Measurements from ENCODE around the gene KRT3.

KRT3 gene

DNA sequence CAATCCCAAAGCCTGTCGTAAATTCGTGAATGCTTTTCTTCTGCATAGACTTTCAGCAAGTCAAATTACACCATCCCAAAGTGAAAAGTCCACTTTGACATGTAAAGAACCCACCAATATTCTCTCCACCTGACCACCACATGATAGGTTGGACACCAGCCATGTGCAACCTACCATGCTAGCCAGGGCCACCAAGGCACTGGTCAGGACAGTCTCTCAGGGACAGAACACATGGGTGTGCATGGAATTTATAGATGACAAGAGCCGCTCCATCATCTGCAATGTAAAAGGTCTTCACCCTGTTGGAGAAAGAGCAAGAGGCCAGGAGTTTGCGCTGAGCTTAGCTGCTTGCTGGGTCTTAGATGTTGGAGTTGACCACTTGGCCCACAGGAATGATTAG is 13.4 kb downstream of the KRT3 start:
- TF ChIP-seq CREB1 (IDR thresholded peaks at IDR 0.05; ENCODE audit: low read depth) = no peak
- TF ChIP-seq CEBPB (IDR thresholded peaks at IDR 0.05) = no peak
- no peak for TF ChIP-seq RAD21 (IDR thresholded peaks at IDR 0.05; ENCODE audit: low read depth)
- TF ChIP-seq, protein P1, sequence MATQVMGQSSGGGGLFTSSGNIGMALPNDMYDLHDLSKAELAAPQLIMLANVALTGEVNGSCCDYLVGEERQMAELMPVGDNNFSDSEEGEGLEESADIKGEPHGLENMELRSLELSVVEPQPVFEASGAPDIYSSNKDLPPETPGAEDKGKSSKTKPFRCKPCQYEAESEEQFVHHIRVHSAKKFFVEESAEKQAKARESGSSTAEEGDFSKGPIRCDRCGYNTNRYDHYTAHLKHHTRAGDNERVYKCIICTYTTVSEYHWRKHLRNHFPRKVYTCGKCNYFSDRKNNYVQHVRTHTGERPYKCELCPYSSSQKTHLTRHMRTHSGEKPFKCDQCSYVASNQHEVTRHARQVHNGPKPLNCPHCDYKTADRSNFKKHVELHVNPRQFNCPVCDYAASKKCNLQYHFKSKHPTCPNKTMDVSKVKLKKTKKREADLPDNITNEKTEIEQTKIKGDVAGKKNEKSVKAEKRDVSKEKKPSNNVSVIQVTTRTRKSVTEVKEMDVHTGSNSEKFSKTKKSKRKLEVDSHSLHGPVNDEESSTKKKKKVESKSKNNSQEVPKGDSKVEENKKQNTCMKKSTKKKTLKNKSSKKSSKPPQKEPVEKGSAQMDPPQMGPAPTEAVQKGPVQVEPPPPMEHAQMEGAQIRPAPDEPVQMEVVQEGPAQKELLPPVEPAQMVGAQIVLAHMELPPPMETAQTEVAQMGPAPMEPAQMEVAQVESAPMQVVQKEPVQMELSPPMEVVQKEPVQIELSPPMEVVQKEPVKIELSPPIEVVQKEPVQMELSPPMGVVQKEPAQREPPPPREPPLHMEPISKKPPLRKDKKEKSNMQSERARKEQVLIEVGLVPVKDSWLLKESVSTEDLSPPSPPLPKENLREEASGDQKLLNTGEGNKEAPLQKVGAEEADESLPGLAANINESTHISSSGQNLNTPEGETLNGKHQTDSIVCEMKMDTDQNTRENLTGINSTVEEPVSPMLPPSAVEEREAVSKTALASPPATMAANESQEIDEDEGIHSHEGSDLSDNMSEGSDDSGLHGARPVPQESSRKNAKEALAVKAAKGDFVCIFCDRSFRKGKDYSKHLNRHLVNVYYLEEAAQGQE (IDR thresholded peaks at IDR 0.05; ENCODE audit: low read depth) = no peak
- TF ChIP-seq NFIC (IDR thresholded peaks at IDR 0.05) = no peak
- TF ChIP-seq EP300 (IDR thresholded peaks at IDR 0.05; ENCODE audit: borderline replicate concordance) = no peak
- no peak for TF ChIP-seq TCF12 (IDR thresholded peaks at IDR 0.05; ENCODE audit: low read depth)
- TF ChIP-seq TAF1 (IDR thresholded peaks at IDR 0.05; ENCODE audit: low read depth) = no peak
- no peak for TF ChIP-seq YY1 (IDR thresholded peaks at IDR 0.05; ENCODE audit: low read depth)
- no peak for TF ChIP-seq ZBTB7A (IDR thresholded peaks at IDR 0.05; ENCODE audit: low read depth)
- TF ChIP-seq, protein P2, sequence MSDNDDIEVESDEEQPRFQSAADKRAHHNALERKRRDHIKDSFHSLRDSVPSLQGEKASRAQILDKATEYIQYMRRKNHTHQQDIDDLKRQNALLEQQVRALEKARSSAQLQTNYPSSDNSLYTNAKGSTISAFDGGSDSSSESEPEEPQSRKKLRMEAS (IDR thresholded peaks at IDR 0.05) = no peak
- no peak for TF ChIP-seq TEAD4 (IDR thresholded peaks at IDR 0.05)
- TF ChIP-seq, protein P3, sequence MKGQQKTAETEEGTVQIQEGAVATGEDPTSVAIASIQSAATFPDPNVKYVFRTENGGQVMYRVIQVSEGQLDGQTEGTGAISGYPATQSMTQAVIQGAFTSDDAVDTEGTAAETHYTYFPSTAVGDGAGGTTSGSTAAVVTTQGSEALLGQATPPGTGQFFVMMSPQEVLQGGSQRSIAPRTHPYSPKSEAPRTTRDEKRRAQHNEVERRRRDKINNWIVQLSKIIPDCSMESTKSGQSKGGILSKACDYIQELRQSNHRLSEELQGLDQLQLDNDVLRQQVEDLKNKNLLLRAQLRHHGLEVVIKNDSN (IDR thresholded peaks at IDR 0.05) = no peak
- no peak for TF ChIP-seq EGR1 (IDR thresholded peaks at IDR 0.05)
- TF ChIP-seq FOXM1 (IDR thresholded peaks at IDR 0.05; ENCODE audit: borderline replicate concordance, low read depth) = no peak

DNA sequence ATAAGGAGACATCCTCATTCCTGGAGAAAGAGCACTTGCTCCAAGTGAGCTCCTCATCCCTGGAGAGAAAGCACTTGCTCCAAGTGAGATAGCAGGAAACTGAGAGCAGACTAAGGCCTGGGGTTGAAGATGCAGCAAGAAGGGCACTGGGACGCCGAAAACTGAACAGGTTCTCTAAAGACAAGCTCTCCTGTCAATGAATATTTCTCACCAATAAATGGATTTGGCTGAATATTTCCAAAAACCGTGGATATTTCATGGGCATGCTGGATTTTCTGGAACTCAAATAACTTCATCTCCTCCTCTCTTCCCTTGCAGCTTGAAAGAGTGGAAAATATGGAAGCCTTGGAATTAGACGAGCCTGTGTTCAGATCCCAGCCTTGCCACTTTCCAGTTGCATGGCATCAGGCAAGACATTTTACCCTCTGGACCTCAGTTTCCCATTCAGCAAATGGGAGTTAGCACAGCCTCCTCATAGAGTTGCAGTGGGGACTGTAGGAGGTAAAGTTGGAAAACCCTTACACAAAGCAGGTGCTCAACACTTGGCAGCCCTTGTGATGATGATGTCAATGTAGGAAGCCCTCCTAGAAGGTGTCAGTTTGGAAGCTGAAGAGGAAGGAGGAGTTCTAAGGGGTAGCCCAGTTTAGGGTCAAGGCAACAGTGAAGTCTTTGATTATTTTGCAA is 14.4 kb downstream of the KRT3 start:
- TF ChIP-seq TAF1 (IDR thresholded peaks at IDR 0.05; ENCODE audit: low read depth) = no peak
- TF ChIP-seq RAD21 (IDR thresholded peaks at IDR 0.05; ENCODE audit: low read depth) = no peak

DNA sequence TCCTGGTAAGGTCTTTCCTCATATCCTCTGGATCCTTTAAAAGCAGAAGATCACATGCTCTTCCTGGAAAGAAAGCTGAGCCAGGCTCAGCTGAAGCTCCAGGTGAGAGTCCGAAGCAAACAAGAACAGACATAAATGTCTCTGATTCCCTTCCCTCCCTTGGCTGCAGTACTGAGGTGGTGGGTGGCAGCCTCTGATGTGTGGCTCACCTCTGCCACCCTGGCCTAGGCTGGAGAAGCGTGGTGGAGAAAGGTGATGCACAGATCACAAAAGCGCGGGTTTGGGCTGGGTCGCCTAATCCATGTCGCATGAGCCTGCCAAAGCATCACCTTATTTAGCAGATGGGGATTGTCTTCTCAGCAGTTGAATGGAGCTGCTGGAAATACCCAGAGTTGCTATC is 16.0 kb downstream of the KRT3 start:
- TF ChIP-seq TAF1 (IDR thresholded peaks at IDR 0.05; ENCODE audit: low read depth) (no peak), CEBPB (IDR thresholded peaks at IDR 0.05) (no peak), TEAD4 (IDR thresholded peaks at IDR 0.05) (no peak), YY1 (IDR thresholded peaks at IDR 0.05; ENCODE audit: low read depth) (no peak), EGR1 (IDR thresholded peaks at IDR 0.05) (no peak), EP300 (IDR thresholded peaks at IDR 0.05; ENCODE audit: borderline replicate concordance) (no peak), FOXM1 (IDR thresholded peaks at IDR 0.05; ENCODE audit: borderline replicate concordance, low read depth) (no peak), TCF12 (IDR thresholded peaks at IDR 0.05; ENCODE audit: low read depth) (no peak), CREB1 (IDR thresholded peaks at IDR 0.05; ENCODE audit: low read depth) (no peak), RAD21 (IDR thresholded peaks at IDR 0.05; ENCODE audit: low read depth) (no peak)
- TF ChIP-seq, protein P2 (IDR thresholded peaks at IDR 0.05) = no peak
- TF ChIP-seq, protein P1 (IDR thresholded peaks at IDR 0.05; ENCODE audit: low read depth) = no peak
- TF ChIP-seq, protein P3 (IDR thresholded peaks at IDR 0.05) = no peak

DNA sequence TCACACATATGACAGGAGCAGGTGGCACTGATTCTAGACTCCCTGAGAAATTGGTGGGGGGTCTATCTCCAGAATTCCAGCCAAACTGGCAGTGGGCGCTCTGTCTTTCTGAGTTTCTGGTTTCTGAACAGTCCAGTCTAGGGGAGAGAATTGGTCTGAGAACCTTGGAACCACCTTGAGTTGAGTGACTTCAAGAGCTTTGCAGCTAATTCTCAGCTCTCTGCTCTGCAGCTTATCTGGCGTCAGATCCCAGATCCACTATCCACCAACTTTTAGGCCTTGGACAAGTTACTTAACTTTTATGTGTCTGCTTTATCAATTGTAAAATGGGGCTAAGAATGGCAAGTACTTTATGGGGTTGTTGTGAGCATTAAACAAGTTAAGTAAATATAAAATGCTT is 17.1 kb downstream of the KRT3 start:
- TF ChIP-seq TAF1 (IDR thresholded peaks at IDR 0.05; ENCODE audit: low read depth) (no peak), EP300 (IDR thresholded peaks at IDR 0.05; ENCODE audit: borderline replicate concordance) (no peak), CREB1 (IDR thresholded peaks at IDR 0.05; ENCODE audit: low read depth) (no peak), EGR1 (IDR thresholded peaks at IDR 0.05) (no peak), FOXM1 (IDR thresholded peaks at IDR 0.05; ENCODE audit: borderline replicate concordance, low read depth) (no peak), TCF12 (IDR thresholded peaks at IDR 0.05; ENCODE audit: low read depth) (no peak), RAD21 (IDR thresholded peaks at IDR 0.05; ENCODE audit: low read depth) (no peak), TEAD4 (IDR thresholded peaks at IDR 0.05) (no peak)
- TF ChIP-seq, protein P1 (IDR thresholded peaks at IDR 0.05; ENCODE audit: low read depth) = no peak
- TF ChIP-seq, protein P2 (IDR thresholded peaks at IDR 0.05) = no peak
- TF ChIP-seq, protein P3 (IDR thresholded peaks at IDR 0.05) = no peak

All from Ishikawa (cell line).